ENCODE data around the gene ZNF672.
"Not testable (repeated sequence)": the region's sequence is repeated elsewhere in the genome, so short reads cannot be mapped to it uniquely, and the experiment has no call there.

The ZNF672 gene

DNA sequence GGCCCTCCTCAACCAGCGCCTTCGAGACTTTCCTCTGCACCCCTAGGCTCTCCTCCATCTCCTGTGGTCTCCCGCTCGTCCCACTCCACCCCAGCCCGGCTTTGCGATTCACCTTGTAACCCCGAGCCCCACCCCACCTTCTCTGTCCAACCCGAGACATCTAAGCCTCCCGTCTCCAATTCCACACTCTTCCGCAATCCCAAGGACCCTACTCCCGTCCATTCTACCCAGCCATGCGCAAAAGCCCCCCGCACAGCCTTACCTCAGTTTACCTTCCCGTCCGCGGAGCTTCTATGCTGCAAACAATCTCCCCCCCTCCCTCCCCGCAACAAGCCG is 12.5 kb upstream of the ZNF672 start:
- no peaks in the 10 kb centered on the region for H3K27me3 ChIP-seq (ENCODE audit: insufficient read depth, insufficient read length)
- H3K9ac ChIP-seq (ENCODE audit: insufficient read length, low read depth): peak overlapping the region; percentile 93
- H3K36me3 ChIP-seq (ENCODE audit: insufficient read depth, insufficient read length, low read length): peaks cover 44% of the 10 kb centered on the region
- no peaks in the 10 kb centered on the region for H3K9me3 ChIP-seq (ENCODE audit: insufficient read depth, low read length)
- no peak for TF ChIP-seq SUZ12 (IDR thresholded peaks at IDR 0.05; ENCODE audit: extremely low read depth, insufficient read depth, insufficient read length)
- no peak for TF ChIP-seq YY1 (IDR thresholded peaks at IDR 0.05; ENCODE audit: insufficient read depth, insufficient read length)
- TF ChIP-seq ZNF274 (IDR thresholded peaks at IDR 0.05; ENCODE audit: low read depth, low read length): no peak
- DNase-seq (ENCODE audit: low read depth, low spot score): no peak
- peaks cover 2% of the 10 kb centered on the region for H3K4me1 ChIP-seq (ENCODE audit: insufficient read depth, insufficient read length)
- peak overlapping the region; percentile 95 for H3K4me3 ChIP-seq (ENCODE audit: insufficient read length, low read depth)

DNA sequence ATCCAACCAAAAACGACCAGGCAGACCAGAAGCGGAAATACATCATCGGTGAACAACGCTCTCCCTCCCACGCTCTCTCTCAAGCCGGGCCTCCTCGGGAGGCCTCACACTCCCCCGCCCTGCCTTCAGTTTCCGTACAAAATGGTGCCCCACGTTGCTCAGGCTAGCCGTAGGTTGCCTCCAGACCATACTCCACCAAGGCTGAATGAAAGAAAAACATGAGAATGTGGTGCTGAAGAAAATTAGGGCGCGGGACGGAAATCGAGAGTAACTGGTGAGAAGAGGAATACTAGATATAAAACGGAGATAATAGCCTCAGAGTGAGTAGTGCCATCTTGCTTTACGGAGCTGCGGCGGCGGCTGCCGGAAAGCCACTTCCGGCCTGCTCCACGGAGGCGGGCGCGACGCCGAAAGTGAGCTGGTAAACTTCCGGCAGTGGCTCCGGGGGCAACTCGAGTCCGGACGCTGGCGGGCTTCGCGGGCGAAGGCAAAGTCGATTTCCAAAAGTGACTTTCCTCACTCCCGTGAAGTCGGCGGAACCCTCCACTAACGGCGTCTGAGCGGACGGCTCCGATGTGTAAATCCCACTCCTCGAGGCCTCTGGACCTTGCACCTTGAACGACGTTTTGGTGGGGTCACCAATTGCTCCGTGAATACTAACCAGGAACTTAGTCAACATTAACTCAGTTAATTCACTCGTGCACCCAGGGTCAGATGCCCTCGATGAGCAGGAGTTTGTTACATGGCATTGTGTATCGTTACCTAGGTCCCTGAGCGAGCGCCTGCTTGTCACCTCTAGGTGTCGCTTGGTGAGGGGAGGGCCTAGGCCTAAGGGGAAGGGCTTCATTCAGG is 11.9 kb upstream of the ZNF672 start, which contains the start of gene SH3BP5L:
TSS of gene SH3BP5L (minus strand) at position 7 of the 852 bp plus-strand sequence. CDS start 980 bp downstream, outside the sequence.
- Histone ChIP-seq H3K4me1 (ENCODE audit: insufficient read depth, insufficient read length) (peaks cover 2% of the 10 kb centered on the region), H3K9ac (ENCODE audit: insufficient read length, low read depth) (peak within 1 kb of the TSS; percentile 93), H3K4me3 (ENCODE audit: insufficient read length, low read depth) (peak within 1 kb of the TSS; percentile 95), H3K36me3 (ENCODE audit: insufficient read depth, insufficient read length, low read length) (peaks cover 38% of the 10 kb centered on the region), H3K9me3 (ENCODE audit: insufficient read depth, low read length) (0 out of 2 replicates have a peak, but pooled peaks cover 4% of the 10 kb centered on the region), H3K27me3 (ENCODE audit: insufficient read depth, insufficient read length) (no peaks in the 10 kb centered on the region)
- TF ChIP-seq ZNF274 (IDR thresholded peaks at IDR 0.05; ENCODE audit: low read depth, low read length) (no peak), SUZ12 (IDR thresholded peaks at IDR 0.05; ENCODE audit: extremely low read depth, insufficient read depth, insufficient read length) (no peak), YY1 (IDR thresholded peaks at IDR 0.05; ENCODE audit: insufficient read depth, insufficient read length) (peak; percentile 97)
- DNase-seq (ENCODE audit: low read depth, low spot score): peak; percentile 96

DNA sequence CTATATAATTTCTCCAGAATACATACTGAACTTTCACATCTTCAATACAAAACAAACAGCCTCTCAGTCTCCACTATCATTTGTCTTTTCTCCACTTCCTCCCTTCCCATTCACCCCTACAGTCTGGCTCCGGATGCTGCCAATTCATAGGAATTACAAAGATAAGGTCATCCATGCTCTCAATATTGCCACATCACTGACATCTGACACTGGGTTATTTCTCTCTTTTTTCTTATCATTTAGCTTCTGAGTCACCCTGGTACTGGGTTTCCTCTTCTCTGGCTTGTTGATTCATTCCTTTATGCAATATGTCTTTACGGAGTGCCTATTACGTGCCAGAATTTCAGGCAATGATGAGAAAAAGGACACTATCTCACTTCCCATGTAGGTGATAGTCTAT is 9.2 kb upstream of the ZNF672 start:
- H3K9me3 ChIP-seq (ENCODE audit: insufficient read depth, low read length): 0 out of 2 replicates have a peak, but pooled peaks cover 5% of the 10 kb centered on the region
- peaks cover 2% of the 10 kb centered on the region for H3K4me1 ChIP-seq (ENCODE audit: insufficient read depth, insufficient read length)
- H3K9ac ChIP-seq (ENCODE audit: insufficient read length, low read depth): no peak overlapping the region
- H3K36me3 ChIP-seq (ENCODE audit: insufficient read depth, insufficient read length, low read length): peaks cover 13% of the 10 kb centered on the region
- TF ChIP-seq ZNF274 (IDR thresholded peaks at IDR 0.05; ENCODE audit: low read depth, low read length): no peak
- no peak for TF ChIP-seq YY1 (IDR thresholded peaks at IDR 0.05; ENCODE audit: insufficient read depth, insufficient read length)
- TF ChIP-seq SUZ12 (IDR thresholded peaks at IDR 0.05; ENCODE audit: extremely low read depth, insufficient read depth, insufficient read length): no peak
- no peaks in the 10 kb centered on the region for H3K27me3 ChIP-seq (ENCODE audit: insufficient read depth, insufficient read length)
- no peak for DNase-seq (ENCODE audit: low read depth, low spot score)
- H3K4me3 ChIP-seq (ENCODE audit: insufficient read length, low read depth): no peak overlapping the region

DNA sequence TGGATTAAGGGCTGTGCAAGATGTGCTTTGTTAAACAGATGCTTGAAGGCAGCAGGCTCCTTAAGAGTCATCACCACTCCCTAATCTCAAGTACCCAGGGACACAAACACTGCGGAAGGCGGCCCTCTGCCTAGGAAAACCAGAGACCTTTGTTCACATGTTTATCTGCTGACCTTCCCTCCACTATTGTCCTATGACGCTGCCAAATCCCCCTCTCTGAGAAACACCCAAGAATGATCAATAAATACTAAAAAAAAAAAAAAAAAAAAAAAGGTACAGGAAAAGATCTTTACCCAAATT is 7.4 kb upstream of the ZNF672 start:
- H3K27me3 ChIP-seq (ENCODE audit: insufficient read depth, insufficient read length); H3K36me3 ChIP-seq (ENCODE audit: insufficient read depth, insufficient read length, low read length); DNase-seq (ENCODE audit: low read depth, low spot score); H3K4me1 ChIP-seq (ENCODE audit: insufficient read depth, insufficient read length); H3K9me3 ChIP-seq (ENCODE audit: insufficient read depth, low read length); H3K9ac ChIP-seq (ENCODE audit: insufficient read length, low read depth); H3K4me3 ChIP-seq (ENCODE audit: insufficient read length, low read depth): not testable (repeated sequence)

DNA sequence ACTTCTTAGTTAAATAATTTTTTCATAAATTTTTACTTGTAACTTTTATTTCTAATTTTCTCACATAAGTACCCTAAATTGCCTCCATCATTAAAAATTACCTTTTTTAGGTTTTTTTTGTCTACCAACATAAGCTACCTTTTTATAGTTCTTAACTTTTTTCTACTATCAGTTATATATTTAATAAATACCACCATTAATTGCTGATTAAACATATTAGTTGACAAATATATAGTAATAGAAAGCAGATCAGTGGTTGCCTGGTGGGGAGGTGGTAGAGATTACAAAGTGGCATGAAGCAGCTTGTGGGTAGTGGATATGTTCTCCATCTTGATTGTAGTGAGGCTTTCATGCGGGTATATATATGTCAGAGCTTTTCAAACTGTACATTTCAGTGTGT is 6.2 kb upstream of the ZNF672 start:
- Histone ChIP-seq H3K4me3 (ENCODE audit: insufficient read length, low read depth) (no peak overlapping the region), H3K4me1 (ENCODE audit: insufficient read depth, insufficient read length) (no peaks in the 10 kb centered on the region)

DNA sequence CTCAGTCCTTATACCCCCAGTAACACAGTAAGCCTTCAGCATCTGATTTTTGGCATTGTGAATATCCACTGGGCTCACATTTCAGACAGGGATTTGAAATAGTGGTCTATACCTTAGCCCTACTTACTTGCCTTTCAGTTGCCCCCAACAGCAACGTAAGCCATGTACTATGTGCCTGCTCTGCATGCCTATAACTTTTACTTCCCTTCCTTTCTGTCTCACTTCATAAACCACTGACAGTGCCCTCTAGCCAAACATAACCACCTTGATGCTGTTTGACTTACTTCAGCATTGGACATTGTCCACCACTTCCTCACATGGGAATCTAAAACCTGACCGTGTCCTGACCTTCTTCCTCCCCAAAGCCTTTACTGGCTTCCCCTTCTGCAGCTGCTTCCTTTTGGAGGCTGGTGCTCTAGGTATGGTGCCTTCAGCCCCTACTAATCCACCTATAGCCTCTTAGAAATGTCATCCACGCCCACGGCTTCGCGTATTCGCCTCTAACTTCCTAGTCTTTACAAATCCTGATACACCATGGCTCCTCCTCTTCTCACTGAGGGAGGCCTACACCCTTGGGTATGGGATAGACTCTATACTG is 3.6 kb upstream of the ZNF672 start:
- Histone ChIP-seq H3K4me3 (ENCODE audit: insufficient read length, low read depth) (no peak overlapping the region), H3K9ac (ENCODE audit: insufficient read length, low read depth) (no peak overlapping the region), H3K36me3 (ENCODE audit: insufficient read depth, insufficient read length, low read length) (no peaks in the 10 kb centered on the region), H3K27me3 (ENCODE audit: insufficient read depth, insufficient read length) (peaks cover 23% of the 10 kb centered on the region), H3K9me3 (ENCODE audit: insufficient read depth, low read length) (0 out of 2 replicates have a peak, but pooled peaks cover 5% of the 10 kb centered on the region), H3K4me1 (ENCODE audit: insufficient read depth, insufficient read length) (no peaks in the 10 kb centered on the region)
- TF ChIP-seq SUZ12 (IDR thresholded peaks at IDR 0.05; ENCODE audit: extremely low read depth, insufficient read depth, insufficient read length): no peak
- TF ChIP-seq YY1 (IDR thresholded peaks at IDR 0.05; ENCODE audit: insufficient read depth, insufficient read length): no peak
- no peak for TF ChIP-seq ZNF274 (IDR thresholded peaks at IDR 0.05; ENCODE audit: low read depth, low read length)
- no peak for DNase-seq (ENCODE audit: low read depth, low spot score)

More for the DNA sequence above, 6.2 kb upstream of the ZNF672 start:
- H3K36me3 ChIP-seq (ENCODE audit: insufficient read depth, insufficient read length, low read length): no peaks in the 10 kb centered on the region
- H3K27me3 ChIP-seq (ENCODE audit: insufficient read depth, insufficient read length): peaks cover 15% of the 10 kb centered on the region
- DNase-seq (ENCODE audit: low read depth, low spot score): no peak
- H3K9me3 ChIP-seq (ENCODE audit: insufficient read depth, low read length): 0 out of 2 replicates have a peak, but pooled peaks cover 5% of the 10 kb centered on the region
- H3K9ac ChIP-seq (ENCODE audit: insufficient read length, low read depth): no peak overlapping the region
- no peak for TF ChIP-seq SUZ12 (IDR thresholded peaks at IDR 0.05; ENCODE audit: extremely low read depth, insufficient read depth, insufficient read length)

DNA sequence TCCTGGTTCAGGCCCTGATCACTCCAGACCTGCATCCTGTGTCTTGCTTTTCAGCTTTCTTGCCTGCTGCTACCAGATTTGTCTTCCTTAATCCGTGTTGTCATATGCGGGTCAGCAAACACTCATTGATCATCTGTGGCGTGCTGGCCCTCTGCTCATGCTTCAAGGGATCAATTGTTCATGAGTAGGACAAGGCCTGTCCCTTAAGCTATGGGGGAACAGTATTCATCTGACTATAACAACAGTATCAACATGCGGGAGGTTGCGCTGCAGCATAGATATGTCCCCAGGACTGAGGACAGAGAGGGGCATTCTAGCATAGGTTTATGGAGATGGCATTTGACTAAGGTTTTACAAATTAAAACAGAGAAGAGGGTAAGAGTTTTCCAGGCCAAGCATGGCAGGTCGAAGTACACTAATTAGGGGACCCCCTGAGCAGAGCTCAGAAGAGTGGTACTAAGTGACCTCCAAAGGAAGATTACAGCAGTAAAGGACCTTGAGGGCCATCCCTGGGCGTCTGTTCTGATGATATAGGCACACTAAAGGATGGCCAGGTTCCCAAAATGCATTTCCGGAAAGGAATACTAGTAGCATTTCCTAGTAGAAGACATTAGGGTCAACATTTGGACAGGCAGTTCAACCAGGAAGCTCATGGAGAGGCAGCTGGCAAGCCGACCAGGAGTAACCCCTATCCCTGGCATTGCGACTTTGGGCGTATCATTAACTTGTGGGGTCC is 811 bp upstream of the ZNF672 start:
- DNase-seq (ENCODE audit: low read depth, low spot score): no peak
- Histone ChIP-seq H3K27me3 (ENCODE audit: insufficient read depth, insufficient read length) (peaks cover 23% of the 10 kb centered on the region), H3K36me3 (ENCODE audit: insufficient read depth, insufficient read length, low read length) (no peaks in the 10 kb centered on the region), H3K4me3 (ENCODE audit: insufficient read length, low read depth) (peak overlapping the region; percentile 29), H3K4me1 (ENCODE audit: insufficient read depth, insufficient read length) (peaks cover 4% of the 10 kb centered on the region), H3K9ac (ENCODE audit: insufficient read length, low read depth) (peak overlapping the region; percentile 79), H3K9me3 (ENCODE audit: insufficient read depth, low read length) (no peaks in the 10 kb centered on the region)
- TF ChIP-seq YY1 (IDR thresholded peaks at IDR 0.05; ENCODE audit: insufficient read depth, insufficient read length) (no peak), ZNF274 (IDR thresholded peaks at IDR 0.05; ENCODE audit: low read depth, low read length) (no peak), SUZ12 (IDR thresholded peaks at IDR 0.05; ENCODE audit: extremely low read depth, insufficient read depth, insufficient read length) (no peak)
